Glutamatergic neuron (in vitro differentiated cells): Measurements from ENCODE around the gene GRM7. TPM values are rescaled to one million over a fixed set of nuclear protein-coding genes. Genes with fewer than 3 reads are reported as not detected.

Source experiments
- DNase-seq: peaks from one replicate; pipeline ENCODE4 v3.0.0; 2022
- H3K27ac Mint-ChIP-seq: one replicate; pipeline ENCODE4 v1.8.0; 2020; ENCODE audit warnings: mild to moderate bottlenecking, mixed read lengths, inconsistent platforms; ENCODE audit not compliant: unreplicated experiment
- H3K27me3 Mint-ChIP-seq: one replicate; pipeline ENCODE4 v1.8.0; 2020; ENCODE audit warnings: mild to moderate bottlenecking, moderate library complexity, mixed read lengths, inconsistent platforms; ENCODE audit not compliant: unreplicated experiment
- H3K36me3 Mint-ChIP-seq: one replicate; pipeline ENCODE4 v1.8.0; 2020; ENCODE audit warnings: mild to moderate bottlenecking, mixed read lengths, inconsistent platforms; ENCODE audit not compliant: unreplicated experiment
- H3K4me1 Mint-ChIP-seq: one replicate; pipeline ENCODE4 v1.8.0; 2020; ENCODE audit warnings: mild to moderate bottlenecking, low read depth, mixed read lengths, inconsistent platforms; ENCODE audit not compliant: unreplicated experiment
- H3K4me3 Mint-ChIP-seq: one replicate; pipeline ENCODE4 v1.8.0; 2020; ENCODE audit warnings: mild to moderate bottlenecking, mixed read lengths, inconsistent platforms; ENCODE audit not compliant: unreplicated experiment
- H3K9me3 Mint-ChIP-seq: one replicate; pipeline ENCODE4 v1.8.0; 2020; ENCODE audit warnings: mild to moderate bottlenecking, moderate library complexity, mixed read lengths, inconsistent platforms; ENCODE audit not compliant: unreplicated experiment
- total RNA-seq: library from RNA; stranded (reverse); fragmentation: NEBNext Ultra II Directional; extraction: Animal tissue kit (Norgen Biotek cat#: 25700); gene quantifications from one replicate; pipeline ENCODE4 v1.2.1, GENCODE V29; 2021; ENCODE audit not compliant: unreplicated experiment
- TF ChIP-seq, protein P1 (sequence below): fragments of 200-600 bp; sonication (generic); IDR thresholded peaks from one replicate; pipeline ENCODE4 v1.5.0; 2021; ENCODE audit not compliant: partially characterized antibody, unreplicated experiment

Gene GRM7
- total RNA-seq, 1 donor from 2014 or later, result 1.4 TPM

DNA sequence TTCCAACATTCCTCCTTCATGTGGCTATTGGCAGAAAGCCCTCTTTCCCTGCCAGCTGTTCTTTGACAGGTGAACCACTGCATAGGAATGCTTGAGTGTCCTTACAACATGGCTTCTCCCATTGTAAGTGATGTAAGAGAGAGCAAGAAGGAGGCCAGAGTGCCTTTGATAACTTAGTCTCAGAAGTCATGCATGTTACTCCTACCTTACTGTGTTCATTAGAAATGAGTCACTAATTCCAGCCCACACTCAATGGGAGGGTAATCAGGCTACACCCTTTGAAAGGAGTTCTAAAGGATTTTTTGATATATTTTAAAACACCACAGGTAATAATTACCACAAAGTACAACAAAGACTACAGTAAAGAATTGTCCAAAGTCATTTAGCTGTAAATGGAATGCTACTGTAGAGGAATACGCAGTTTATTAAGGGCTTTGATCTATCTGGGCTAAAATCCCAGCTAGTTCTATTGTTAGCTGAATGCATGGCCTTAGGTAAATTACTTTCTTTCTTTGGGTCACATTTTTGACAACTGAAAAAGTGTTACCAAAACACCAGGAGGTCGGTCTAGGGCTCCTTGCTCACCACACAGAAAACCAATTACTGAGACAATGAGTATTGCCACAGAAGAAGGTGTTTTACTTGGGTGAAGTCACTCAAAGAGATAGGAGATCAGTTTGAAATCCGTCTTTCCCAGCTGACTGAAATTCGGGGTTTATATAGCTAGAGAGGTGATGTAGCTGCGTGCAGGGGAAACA lies 154.9 kb downstream of the GRM7 start:
- TF ChIP-seq, protein P1, sequence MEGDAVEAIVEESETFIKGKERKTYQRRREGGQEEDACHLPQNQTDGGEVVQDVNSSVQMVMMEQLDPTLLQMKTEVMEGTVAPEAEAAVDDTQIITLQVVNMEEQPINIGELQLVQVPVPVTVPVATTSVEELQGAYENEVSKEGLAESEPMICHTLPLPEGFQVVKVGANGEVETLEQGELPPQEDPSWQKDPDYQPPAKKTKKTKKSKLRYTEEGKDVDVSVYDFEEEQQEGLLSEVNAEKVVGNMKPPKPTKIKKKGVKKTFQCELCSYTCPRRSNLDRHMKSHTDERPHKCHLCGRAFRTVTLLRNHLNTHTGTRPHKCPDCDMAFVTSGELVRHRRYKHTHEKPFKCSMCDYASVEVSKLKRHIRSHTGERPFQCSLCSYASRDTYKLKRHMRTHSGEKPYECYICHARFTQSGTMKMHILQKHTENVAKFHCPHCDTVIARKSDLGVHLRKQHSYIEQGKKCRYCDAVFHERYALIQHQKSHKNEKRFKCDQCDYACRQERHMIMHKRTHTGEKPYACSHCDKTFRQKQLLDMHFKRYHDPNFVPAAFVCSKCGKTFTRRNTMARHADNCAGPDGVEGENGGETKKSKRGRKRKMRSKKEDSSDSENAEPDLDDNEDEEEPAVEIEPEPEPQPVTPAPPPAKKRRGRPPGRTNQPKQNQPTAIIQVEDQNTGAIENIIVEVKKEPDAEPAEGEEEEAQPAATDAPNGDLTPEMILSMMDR, result no peak
- no peaks in the 10 kb centered on the region for H3K4me1 Mint-ChIP-seq
- no peak overlapping the region for H3K4me3 Mint-ChIP-seq
- no peak overlapping the region for H3K27ac Mint-ChIP-seq
- H3K27me3 Mint-ChIP-seq, result no peaks in the 10 kb centered on the region
- H3K9me3 Mint-ChIP-seq, result no peaks in the 10 kb centered on the region
- no peaks in the 10 kb centered on the region for H3K36me3 Mint-ChIP-seq
- no peak for DNase-seq

DNA sequence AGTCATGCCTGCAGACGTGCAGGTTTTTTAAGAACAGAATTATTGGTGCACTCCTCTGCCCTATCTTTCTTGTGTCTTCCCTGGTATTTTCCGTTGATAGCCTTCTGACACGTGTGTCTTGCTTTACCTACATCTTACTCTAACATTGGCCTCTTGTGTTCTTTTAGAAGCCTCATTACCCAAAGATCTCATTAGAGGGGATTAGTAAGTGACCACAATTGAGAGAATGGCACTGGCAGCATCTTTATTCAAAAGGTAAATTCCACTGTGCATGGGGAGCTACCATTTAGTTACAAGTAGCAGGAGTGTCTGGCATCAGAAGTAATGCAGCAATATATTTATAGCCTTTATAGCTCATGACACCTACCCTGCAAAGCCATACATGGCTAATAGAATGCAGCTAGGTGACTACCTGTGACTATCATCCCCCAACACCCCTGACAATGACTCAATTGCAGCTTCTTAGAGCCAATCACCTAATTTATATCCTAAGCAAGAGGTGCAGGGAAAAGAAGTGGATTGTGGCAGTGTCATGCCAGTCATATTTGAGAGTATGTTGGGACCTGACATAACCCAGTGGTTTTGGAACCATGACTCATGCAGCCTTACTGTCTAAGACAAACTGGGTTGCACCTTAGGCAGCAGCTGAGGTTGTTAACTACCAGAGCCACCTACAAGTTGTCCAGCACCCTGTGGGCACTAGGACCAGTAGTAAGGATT lies 164.8 kb downstream of the GRM7 start:
- DNase-seq, result no peak
- Mint-ChIP-seq H3K27me3 (no peaks in the 10 kb centered on the region), H3K4me3 (no peak overlapping the region), H3K36me3 (no peaks in the 10 kb centered on the region), H3K27ac (no peak overlapping the region), H3K4me1 (no peaks in the 10 kb centered on the region), H3K9me3 (no peaks in the 10 kb centered on the region)
- TF ChIP-seq, protein P1, result no peak

- TF ChIP-seq, protein P1, result no peak
- H3K4me3 Mint-ChIP-seq, result no peak overlapping the region
- no peak for DNase-seq
- no peaks in the 10 kb centered on the region for H3K9me3 Mint-ChIP-seq
- no peak overlapping the region for H3K27ac Mint-ChIP-seq
- no peaks in the 10 kb centered on the region for H3K27me3 Mint-ChIP-seq
- no peaks in the 10 kb centered on the region for H3K36me3 Mint-ChIP-seq
- no peaks in the 10 kb centered on the region for H3K4me1 Mint-ChIP-seq
These were observed 168.6 kb downstream of the GRM7 start for GRCh38 chr3:7029562-7029961.

GRCh38 chr3:7038394-7038793 lies 177.5 kb downstream of the GRM7 start:
- TF ChIP-seq, protein P1, result no peak
- no peak for DNase-seq
- Mint-ChIP-seq H3K9me3 (no peaks in the 10 kb centered on the region), H3K4me1 (no peaks in the 10 kb centered on the region), H3K4me3 (no peak overlapping the region), H3K36me3 (no peaks in the 10 kb centered on the region), H3K27me3 (no peaks in the 10 kb centered on the region), H3K27ac (no peak overlapping the region)

- Mint-ChIP-seq H3K4me3 (no peak overlapping the region), H3K9me3 (no peaks in the 10 kb centered on the region), H3K36me3 (no peaks in the 10 kb centered on the region), H3K27ac (no peak overlapping the region), H3K4me1 (no peaks in the 10 kb centered on the region), H3K27me3 (no peaks in the 10 kb centered on the region)
- TF ChIP-seq, protein P1, result no peak
- DNase-seq, result no peak
These were observed 201.8 kb downstream of the GRM7 start for GRCh38 chr3:7062714-7063113.
